Measurements from ENCODE around the gene COL5A1. TPM values are rescaled to one million over a fixed set of nuclear protein-coding genes. Genes with fewer than 3 reads are reported as not detected.

COL5A1 gene
- total and polyA plus RNA-seq, 3 experiments from 2014 or later: 0.02 to 0.43 (median 0.13) TPM

GRCh38 chr9:134723037-134723436, 81.4 kb downstream of the COL5A1 start:
- no peak for DNase-seq
- Mint-ChIP-seq H3K36me3 (no peaks in the 10 kb centered on the region), H3K9me3 (no peaks in the 10 kb centered on the region), H3K4me3 (no peak overlapping the region), H3K27ac (no peak overlapping the region), H3K4me1 (peaks cover 5 to 8% (median 8%) of the 10 kb centered on the region in 3 donors), H3K27me3 (peaks cover 7 to 20% of the 10 kb centered on the region in 2 donors)
- POLR2A ChIA-PET: no interaction called here
- Histone ChIP-seq H3K27ac (ENCODE audit: low read depth, low read length) (no peak overlapping the region), H3K36me3 (ENCODE audit: insufficient read depth, low read length) (no peaks in the 10 kb centered on the region), H3K27me3 (ENCODE audit: insufficient read depth, low read length, poor library complexity, severe bottlenecking) (no peaks in the 10 kb centered on the region), H3K9me3 (ENCODE audit: low read length) (no peaks in the 10 kb centered on the region), H3K4me3 (ENCODE audit: low read length) (no peak overlapping the region), H3K4me1 (ENCODE audit: insufficient read depth, low read length) (no peaks in the 10 kb centered on the region)
- CTCF ChIA-PET: no interaction called here

- Histone ChIP-seq H3K27me3 (ENCODE audit: insufficient read depth, low read length, poor library complexity, severe bottlenecking) (no peaks in the 10 kb centered on the region), H3K4me3 (ENCODE audit: low read length) (no peak overlapping the region), H3K9me3 (ENCODE audit: low read length) (no peaks in the 10 kb centered on the region), H3K4me1 (ENCODE audit: insufficient read depth, low read length) (no peaks in the 10 kb centered on the region), H3K36me3 (ENCODE audit: insufficient read depth, low read length) (no peaks in the 10 kb centered on the region), H3K27ac (ENCODE audit: low read depth, low read length) (no peak overlapping the region)
- H3K27ac Mint-ChIP-seq: no peak overlapping the region
- H3K4me1 Mint-ChIP-seq: peaks cover 5 to 8% (median 8%) of the 10 kb centered on the region in 3 donors
- ChIA-PET CTCF (no interaction called here), POLR2A (no interaction called here)
- H3K4me3 Mint-ChIP-seq: no peak overlapping the region
- no peak for DNase-seq
- H3K36me3 Mint-ChIP-seq: no peaks in the 10 kb centered on the region
- peaks cover 7 to 20% of the 10 kb centered on the region in 2 donors for H3K27me3 Mint-ChIP-seq
- H3K9me3 Mint-ChIP-seq: no peaks in the 10 kb centered on the region
Measured at GRCh38 chr9:134723491-134724190, 82.0 kb downstream of the COL5A1 start.

GRCh38 chr9:134724202-134724911, 82.8 kb downstream of the COL5A1 start:
- POLR2A ChIA-PET: no interaction called here
- Mint-ChIP-seq H3K27me3 (peaks cover 7 to 20% of the 10 kb centered on the region in 2 donors), H3K9me3 (no peaks in the 10 kb centered on the region), H3K4me1 (peaks cover 5 to 8% (median 8%) of the 10 kb centered on the region in 3 donors), H3K4me3 (no peak overlapping the region), H3K36me3 (no peaks in the 10 kb centered on the region), H3K27ac (no peak overlapping the region)
- Histone ChIP-seq H3K4me3 (ENCODE audit: low read length) (no peak overlapping the region), H3K4me1 (ENCODE audit: insufficient read depth, low read length) (no peaks in the 10 kb centered on the region), H3K27me3 (ENCODE audit: insufficient read depth, low read length, poor library complexity, severe bottlenecking) (no peaks in the 10 kb centered on the region), H3K9me3 (ENCODE audit: low read length) (no peaks in the 10 kb centered on the region), H3K36me3 (ENCODE audit: insufficient read depth, low read length) (no peaks in the 10 kb centered on the region), H3K27ac (ENCODE audit: low read depth, low read length) (no peak overlapping the region)
- DNase-seq: no peak
- CTCF ChIA-PET: no interaction called here

GRCh38 chr9:134724912-134725604, 83.5 kb downstream of the COL5A1 start:
- peak overlapping the region in 1 of 8 donors; percentile 53 for H3K27ac Mint-ChIP-seq
- no peaks in the 10 kb centered on the region for H3K9me3 Mint-ChIP-seq
- no peak overlapping the region for H3K27ac ChIP-seq (ENCODE audit: low read depth, low read length)
- H3K4me1 ChIP-seq (ENCODE audit: insufficient read depth, low read length): no peaks in the 10 kb centered on the region
- peaks cover 5 to 8% (median 8%) of the 10 kb centered on the region in 3 donors for H3K4me1 Mint-ChIP-seq
- DNase-seq: no peak
- no peak overlapping the region for H3K4me3 ChIP-seq (ENCODE audit: low read length)
- POLR2A ChIA-PET: no interaction called here
- H3K4me3 Mint-ChIP-seq: peak overlapping the region in 1 of 7 donors; percentile 39
- H3K9me3 ChIP-seq (ENCODE audit: low read length): no peaks in the 10 kb centered on the region
- no peaks in the 10 kb centered on the region for H3K36me3 ChIP-seq (ENCODE audit: insufficient read depth, low read length)
- no peaks in the 10 kb centered on the region for H3K36me3 Mint-ChIP-seq
- peaks cover 7 to 20% of the 10 kb centered on the region in 2 donors for H3K27me3 Mint-ChIP-seq
- no peaks in the 10 kb centered on the region for H3K27me3 ChIP-seq (ENCODE audit: insufficient read depth, low read length, poor library complexity, severe bottlenecking)
- CTCF ChIA-PET: no interaction called here

GRCh38 chr9:134725605-134725940, 84.0 kb downstream of the COL5A1 start:
- peak overlapping the region in 2 of 7 donors; percentile 14 to 39 for H3K4me3 Mint-ChIP-seq
- H3K27ac ChIP-seq (ENCODE audit: low read depth, low read length): no peak overlapping the region

GRCh38 chr9:134726026-134726721, 84.6 kb downstream of the COL5A1 start:
- no peaks in the 10 kb centered on the region for H3K27me3 ChIP-seq (ENCODE audit: insufficient read depth, low read length, poor library complexity, severe bottlenecking)
- no peak overlapping the region for H3K27ac Mint-ChIP-seq
- H3K9me3 ChIP-seq (ENCODE audit: low read length): no peaks in the 10 kb centered on the region
- no peak overlapping the region for H3K27ac ChIP-seq (ENCODE audit: low read depth, low read length)
- H3K36me3 ChIP-seq (ENCODE audit: insufficient read depth, low read length): no peaks in the 10 kb centered on the region
- H3K4me1 Mint-ChIP-seq: peaks cover 5 to 8% (median 8%) of the 10 kb centered on the region in 3 donors
- ChIA-PET POLR2A (no interaction called here), CTCF (no interaction called here)
- no peak overlapping the region for H3K4me3 Mint-ChIP-seq
- H3K9me3 Mint-ChIP-seq: no peaks in the 10 kb centered on the region
- peaks cover 7 to 20% of the 10 kb centered on the region in 2 donors for H3K27me3 Mint-ChIP-seq
- no peak overlapping the region for H3K4me3 ChIP-seq (ENCODE audit: low read length)
- no peaks in the 10 kb centered on the region for H3K36me3 Mint-ChIP-seq
- no peak for DNase-seq
- H3K4me1 ChIP-seq (ENCODE audit: insufficient read depth, low read length): no peaks in the 10 kb centered on the region

More at GRCh38 chr9:134725605-134725940, 84.0 kb downstream of the COL5A1 start:
- DNase-seq: no peak
- ChIA-PET CTCF (no interaction called here), POLR2A (no interaction called here)
- H3K36me3 ChIP-seq (ENCODE audit: insufficient read depth, low read length): no peaks in the 10 kb centered on the region
- H3K9me3 ChIP-seq (ENCODE audit: low read length): no peaks in the 10 kb centered on the region
- Mint-ChIP-seq H3K4me1 (peaks cover 5 to 8% (median 8%) of the 10 kb centered on the region in 3 donors), H3K27me3 (peaks cover 7 to 20% of the 10 kb centered on the region in 2 donors), H3K9me3 (no peaks in the 10 kb centered on the region), H3K36me3 (no peaks in the 10 kb centered on the region), H3K27ac (peak overlapping the region in 1 of 8 donors; percentile 5)
- H3K4me3 ChIP-seq (ENCODE audit: low read length): no peak overlapping the region
- H3K4me1 ChIP-seq (ENCODE audit: insufficient read depth, low read length): no peaks in the 10 kb centered on the region
- H3K27me3 ChIP-seq (ENCODE audit: insufficient read depth, low read length, poor library complexity, severe bottlenecking): no peaks in the 10 kb centered on the region

GRCh38 chr9:134726722-134727034, 85.1 kb downstream of the COL5A1 start:
- no peak overlapping the region for H3K4me3 ChIP-seq (ENCODE audit: low read length)
- Mint-ChIP-seq H3K4me1 (peaks cover 5 to 8% (median 8%) of the 10 kb centered on the region in 3 donors), H3K27ac (no peak overlapping the region), H3K36me3 (no peaks in the 10 kb centered on the region), H3K27me3 (peaks cover 7 to 20% of the 10 kb centered on the region in 2 donors), H3K9me3 (no peaks in the 10 kb centered on the region), H3K4me3 (no peak overlapping the region)
- H3K36me3 ChIP-seq (ENCODE audit: insufficient read depth, low read length): no peaks in the 10 kb centered on the region
- no peaks in the 10 kb centered on the region for H3K9me3 ChIP-seq (ENCODE audit: low read length)
- H3K4me1 ChIP-seq (ENCODE audit: insufficient read depth, low read length): no peaks in the 10 kb centered on the region
- CTCF ChIA-PET: no interaction called here
- POLR2A ChIA-PET: no interaction called here
- no peaks in the 10 kb centered on the region for H3K27me3 ChIP-seq (ENCODE audit: insufficient read depth, low read length, poor library complexity, severe bottlenecking)
- H3K27ac ChIP-seq (ENCODE audit: low read depth, low read length): no peak overlapping the region
- DNase-seq: no peak
